T-helper 9 cell (primary cell): ENCODE results near the gene COL8A2.

Experiments used
- DNase-seq: peaks from one replicate; pipeline ENCODE4 v3.0.0-alpha.2; 2020

The COL8A2 gene

DNA sequence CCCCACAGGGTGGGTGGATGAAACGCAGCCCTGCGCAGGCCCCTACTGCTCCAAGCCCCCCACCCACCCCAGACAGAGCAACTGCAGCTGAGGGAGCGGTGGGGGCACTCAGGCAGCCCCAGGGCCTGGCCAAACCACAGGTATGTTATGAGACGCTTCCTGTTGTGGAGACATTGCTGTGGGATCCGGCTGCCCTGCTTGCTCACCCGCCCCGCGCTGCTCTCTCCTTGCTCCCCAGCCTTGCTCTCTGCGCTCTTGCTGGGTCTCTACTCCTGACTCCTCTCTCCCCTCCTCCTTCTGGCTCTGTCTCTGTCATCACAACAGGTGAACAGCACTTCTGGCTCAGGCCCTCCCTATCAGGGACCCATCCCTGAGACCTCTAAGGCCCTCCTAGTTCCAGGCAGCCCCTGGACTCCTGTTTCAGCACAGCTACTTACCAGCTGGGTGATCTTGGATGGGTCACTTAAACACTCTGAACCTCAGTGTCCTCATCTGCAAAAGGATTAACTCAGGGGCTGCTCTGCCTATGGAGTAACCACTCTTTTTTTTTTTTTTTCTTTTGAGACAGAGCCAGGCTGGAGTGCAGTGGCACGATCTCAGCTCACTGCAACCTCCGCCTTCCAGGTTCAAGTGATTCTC, 15.9 kb downstream of the COL8A2 start:
- peak; percentile 18 for DNase-seq

DNA sequence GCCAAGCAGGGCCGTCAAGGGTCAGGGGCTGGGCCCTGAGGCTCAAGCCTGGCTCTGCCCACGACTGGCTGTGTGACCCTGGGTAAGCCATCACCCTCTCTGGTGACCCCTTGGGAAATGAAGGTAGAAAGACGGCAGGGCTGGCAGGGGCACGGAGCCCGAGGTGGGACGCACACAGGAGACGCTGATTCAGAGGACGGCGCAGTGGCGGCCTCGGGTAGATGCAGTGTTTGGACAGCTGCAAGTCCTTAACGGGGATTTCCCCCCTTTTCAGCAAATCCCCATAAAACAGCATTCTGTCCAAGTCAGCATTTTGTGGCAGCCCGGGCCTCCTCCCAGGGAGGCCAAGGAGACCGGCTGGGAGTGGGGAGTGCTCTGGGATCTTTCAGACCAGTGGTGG, 16.7 kb downstream of the COL8A2 start:
- DNase-seq, result no peak

DNA sequence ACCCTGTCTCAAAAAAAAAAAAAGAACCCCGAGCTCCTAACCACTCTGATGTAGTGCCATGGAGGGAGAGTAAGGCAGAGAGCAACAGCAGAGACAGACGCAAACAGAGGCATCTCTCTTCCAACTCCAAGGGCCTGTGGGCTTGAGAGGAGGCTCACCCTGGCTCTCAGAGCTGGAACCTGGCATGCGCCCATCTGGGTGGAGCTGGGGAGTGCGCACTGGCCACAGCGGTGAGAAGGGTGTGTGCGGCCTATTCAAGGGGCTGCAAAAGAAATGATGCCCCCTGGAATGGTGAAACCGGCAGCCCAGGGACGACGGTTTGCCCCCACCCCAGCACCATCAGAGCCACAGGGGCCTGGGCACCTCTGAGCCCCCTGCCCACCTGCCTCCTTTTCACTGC, 17.6 kb downstream of the COL8A2 start:
- no peak for DNase-seq

DNA sequence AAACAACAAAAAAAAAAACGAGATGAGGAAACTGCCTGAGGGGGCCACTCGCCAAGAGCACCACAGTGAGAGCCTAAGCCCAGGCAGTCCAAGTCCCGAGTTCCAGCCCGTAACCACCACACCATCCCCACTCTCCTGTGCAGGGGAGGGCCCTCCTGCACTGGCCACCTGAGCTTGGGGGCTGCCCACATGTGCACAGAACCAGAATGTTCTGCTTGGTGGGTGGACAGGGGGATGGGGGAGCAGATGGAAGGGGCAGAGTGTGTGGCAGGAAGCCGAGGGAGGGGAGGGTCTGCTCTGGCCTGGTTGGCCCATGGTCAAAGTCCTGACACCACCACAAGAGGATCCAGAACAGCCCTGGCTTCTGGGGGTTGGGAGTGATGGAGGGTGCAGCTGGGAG, 18.8 kb downstream of the COL8A2 start:
- no peak for DNase-seq

DNA sequence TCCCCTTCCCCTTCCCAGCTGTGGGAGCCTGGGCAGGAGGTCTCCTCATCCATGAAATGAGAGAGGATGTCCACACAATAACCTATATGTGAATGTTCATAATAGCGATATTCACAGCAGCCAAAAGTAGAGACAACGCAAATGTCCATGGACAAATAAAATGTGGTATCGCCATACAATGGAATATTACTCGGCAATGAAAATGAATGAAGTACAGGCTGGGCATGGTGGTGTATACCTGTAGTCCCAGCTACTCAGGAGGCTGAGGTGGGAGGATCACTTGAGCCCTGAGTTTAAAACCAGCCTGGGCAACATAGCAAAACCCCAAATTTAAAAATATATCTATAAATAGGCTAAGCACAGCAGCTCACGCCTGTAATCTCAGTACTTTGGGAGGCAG, 23.5 kb downstream of the COL8A2 start:
- DNase-seq, result no peak

DNA sequence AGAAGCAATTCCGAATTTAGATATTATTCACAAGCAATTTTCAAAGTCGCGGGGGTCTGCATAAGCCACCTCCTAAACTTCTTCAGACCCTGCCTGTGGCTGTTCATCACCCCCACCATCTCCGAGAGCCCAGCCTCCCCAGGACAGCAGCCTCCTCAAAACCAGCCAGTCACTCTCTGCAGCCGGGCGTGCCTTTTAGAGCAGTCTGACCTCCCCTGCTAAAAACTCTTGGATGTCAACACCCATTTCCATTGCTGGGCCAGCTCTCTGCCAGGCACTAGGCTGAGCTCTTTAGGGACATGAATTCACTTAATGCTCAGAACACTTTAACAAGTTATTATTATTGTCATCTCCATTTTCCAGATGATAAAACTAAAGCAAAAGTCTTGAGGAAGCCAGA, 24.6 kb downstream of the COL8A2 start:
- DNase-seq, result no peak

DNA sequence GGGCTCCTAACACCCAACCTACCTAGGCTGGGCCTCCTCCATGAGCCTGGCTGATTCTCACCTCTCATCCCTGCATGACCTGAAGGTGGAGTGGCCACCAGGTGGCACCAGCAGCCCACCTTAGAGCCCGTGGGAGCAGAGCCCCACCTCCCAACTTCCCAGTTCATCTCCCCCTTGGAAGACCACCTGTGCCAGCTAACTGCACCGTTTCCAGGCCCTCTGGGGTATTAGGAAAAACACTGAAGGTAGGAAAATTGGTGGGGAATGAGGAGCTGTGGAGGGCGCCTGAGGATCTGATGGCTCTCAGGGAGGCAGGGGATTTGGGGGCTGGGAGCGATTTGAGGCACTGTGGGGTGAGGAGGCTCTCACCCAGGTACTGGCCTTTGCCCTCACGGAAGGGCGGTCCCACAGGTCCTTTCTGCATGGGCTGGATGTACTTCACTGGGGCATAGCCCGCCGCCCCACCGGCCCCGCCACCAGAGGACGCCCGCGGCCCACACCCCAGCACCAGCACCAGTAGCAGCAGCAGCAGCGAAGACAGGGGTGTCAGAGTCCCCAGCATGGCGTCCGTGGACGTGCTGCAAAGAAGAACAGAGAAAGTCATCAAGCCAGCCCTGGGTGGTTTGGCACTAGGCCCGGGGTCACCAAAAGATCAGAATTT, 25.2 kb downstream of the COL8A2 start:
- peak; percentile 72 for DNase-seq

DNA sequence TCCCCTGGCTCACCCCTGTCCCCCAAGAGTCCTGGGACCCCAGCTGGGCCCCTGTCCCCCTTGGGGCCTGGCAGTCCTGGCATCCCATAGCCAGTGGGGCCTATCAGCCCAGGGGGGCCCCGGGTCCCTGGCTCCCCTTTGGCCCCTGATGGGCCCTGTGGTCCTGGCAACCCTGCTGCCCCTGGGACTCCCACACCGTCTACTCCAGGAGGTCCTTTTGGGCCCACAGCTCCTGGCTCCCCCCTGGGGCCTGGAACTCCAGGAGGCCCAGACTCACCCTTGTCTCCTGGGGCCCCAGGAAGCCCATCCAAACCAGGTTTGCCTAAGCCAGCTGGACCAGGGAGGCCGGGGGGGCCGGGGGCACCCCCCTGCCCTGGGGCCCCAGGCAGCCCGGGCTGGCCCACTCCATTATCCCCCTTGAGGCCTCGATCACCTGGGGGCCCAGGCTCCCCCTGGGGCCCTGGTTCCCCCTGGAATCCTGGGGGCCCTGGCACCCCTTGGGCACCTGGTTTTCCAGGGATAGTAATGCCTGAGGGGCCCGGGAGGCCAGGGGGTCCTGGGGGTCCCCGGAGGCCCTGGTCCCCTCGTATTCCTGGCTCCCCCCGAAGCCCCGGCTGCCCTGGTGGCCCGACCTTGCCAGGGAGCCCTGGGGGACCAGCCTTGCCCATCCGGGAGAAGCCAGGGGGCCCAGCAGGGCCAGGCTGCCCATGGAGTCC, 26.2 kb downstream of the COL8A2 start:
- DNase-seq, result no peak

DNA sequence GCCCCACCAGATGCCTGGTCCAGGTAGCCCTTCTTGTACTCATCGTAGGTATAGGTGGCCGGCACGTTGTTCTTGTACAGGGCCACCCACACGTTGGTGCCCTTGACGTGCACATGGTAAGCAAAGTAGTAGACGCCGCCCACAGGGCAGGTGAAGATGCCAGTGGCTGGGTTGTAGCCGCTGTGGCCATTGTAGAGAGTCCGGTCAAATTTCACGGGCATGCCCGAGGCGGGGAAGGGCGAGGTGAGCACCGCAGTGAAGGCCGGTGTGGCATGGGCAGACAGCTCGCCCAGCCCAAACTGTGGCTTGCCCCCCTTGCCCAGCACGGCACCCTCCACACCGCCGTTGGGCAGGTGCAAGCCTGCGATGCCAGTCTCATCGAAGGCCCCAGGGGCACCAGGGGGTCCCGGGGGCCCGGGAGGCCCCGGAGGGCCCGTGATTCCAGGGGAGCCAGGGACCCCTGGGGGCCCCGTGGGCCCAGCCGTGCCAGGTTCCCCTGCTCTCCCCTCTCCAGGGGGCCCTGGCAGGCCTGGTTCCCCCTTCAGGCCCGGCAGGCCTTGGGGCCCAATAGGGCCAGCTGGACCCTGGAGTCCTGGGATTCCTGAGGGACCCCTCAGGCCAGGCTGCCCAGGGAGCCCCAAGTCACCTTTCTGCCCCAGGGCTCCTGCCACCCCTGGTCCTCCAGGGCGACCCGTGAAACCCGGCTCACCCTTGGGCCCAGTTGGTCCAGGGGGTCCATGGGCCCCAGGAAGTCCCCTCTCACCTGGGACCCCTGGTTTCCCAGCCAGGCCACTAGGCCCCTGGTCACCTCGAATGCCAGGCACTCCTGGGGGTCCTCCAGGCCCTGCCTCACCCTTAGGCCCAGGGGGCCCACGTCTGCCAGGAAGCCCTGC, 27.1 kb downstream of the COL8A2 start:
- DNase-seq, result no peak

DNA sequence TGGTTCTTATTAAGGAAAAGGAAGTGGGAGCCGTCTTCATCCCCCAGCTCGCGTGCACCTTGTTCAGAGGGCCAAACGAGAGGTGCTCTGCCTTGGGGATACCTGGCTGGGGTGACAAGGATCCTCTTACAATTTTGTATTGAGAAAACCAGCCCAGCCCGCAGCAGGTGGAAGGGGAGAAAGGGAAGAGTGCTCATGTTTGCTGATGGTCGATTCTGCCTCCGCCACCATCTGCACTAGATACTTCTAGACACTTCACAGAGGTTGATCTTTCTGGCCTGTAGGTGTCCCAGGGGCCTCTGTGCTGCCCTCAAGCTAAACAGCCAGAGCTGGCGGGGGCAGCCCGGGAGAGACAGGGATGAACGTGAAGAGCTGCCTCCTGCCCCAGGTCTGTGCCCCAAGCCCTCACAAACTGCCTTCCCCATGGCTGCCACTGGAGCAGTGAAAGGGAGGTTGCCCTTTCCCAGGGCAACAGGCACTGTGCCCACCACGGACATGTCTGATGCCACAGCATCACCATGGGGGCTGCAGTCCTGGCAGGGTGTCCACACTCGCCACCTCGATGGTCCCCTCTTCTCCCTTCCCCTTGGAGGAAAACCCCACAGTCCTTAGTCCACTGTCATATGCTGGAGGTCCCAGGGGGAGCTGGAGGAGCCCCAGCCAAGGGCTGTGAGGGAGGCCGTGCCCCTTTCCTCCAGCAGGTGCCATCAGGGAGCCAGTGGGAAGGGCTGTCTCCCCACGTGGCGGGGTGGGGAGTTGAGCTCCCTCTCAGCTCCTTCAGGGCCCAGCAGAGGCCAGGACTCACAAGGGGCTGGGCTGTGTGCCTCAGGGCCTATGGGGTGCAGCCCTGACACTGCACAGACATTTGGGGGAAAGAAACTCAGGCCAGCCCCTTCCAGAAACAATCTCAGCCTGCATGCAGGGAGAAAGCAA, 28.3 kb downstream of the COL8A2 start:
- DNase-seq, result no peak

DNA sequence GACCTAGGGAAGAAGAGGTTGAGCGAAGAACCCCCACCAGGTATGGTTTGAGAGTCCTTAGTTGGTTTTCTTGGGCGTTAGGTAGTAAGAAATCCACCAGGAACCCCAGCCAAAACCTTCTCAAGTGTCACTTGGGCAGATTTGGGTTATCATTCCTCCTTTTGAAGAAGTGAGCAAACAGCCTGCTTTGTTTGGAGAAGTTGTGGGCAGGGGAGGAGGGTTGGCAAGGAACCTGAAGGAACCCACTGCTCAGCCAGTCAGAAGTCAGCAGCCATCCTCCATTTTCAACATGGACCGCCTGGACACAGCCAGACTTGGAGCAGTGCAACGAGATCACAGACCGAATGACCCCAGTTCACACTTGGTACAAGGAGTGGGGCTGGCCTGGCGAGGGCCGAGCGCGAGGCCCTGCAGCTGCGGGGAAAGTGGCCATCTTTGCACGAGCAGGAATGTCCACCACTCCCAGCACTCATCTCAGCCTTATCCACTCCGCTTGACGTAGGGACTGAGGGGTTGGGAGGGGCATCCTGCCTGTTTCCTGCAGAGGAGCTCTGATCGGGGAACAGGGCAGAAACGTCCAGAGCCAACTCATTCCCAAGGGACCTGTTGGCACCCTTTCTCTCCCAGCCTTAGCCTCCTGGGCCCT, 29.1 kb downstream of the COL8A2 start:
- DNase-seq, result no peak

DNA sequence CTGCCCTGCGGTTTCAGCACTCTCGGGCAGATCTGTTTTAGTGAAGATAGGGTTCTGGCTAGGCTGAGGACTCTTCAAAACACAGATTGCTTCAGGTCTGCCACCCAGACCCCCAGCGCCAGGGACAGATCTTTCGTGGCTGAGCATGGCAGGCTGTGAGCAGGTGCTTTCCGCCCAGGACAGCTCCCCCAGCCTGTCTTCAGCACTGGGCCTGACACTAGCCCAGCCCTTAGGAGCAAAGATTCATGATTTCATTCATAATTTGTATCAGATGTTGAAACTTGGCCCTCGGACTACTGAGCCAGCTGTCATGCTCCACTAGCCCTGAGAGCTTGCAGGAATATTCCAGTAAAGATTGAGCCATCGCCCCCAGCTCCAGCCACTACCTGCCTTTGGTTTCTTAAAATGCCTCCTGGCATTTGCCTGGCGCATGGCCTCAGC, 30.4 kb downstream of the COL8A2 start:
- DNase-seq, result no peak

DNA sequence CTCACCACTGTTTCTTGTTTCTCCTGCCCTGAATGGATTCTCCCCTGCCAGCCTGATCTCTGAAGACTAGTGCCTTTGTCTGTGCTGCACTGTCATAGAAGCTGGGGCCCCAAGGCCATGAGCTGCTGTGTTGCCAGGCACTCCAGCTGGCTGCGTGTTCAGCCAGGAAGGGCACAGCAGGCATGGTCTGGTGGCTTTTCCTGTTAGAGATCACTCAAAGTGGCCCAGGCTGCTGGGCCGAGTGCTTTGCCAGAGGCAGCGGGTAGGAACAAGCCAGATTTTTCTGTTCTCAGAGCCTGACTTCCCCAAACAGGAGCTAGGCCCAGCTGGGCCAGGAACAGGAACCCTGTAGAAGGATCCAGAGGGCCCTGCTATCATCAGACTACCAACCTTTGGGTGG, 31.1 kb downstream of the COL8A2 start:
- DNase-seq, result no peak

DNA sequence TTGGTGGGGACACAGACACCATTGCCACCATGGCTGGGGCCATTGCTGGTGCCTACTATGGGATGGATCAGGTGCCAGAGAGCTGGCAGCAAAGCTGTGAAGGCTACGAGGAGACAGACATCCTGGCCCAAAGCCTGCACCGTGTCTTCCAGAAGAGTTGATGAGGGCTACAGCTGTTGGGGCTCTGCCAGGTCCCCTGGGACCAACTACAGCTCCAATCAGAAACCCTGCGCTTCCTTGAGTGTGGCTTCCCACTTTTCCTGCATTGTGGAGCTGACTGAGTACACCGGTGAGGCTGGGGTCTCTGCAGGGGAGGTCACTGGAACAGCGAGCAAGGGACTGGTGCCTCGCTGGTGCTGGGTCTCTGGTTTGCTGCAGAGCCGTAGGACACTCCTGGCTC, 31.8 kb downstream of the COL8A2 start:
- DNase-seq, result no peak

DNA sequence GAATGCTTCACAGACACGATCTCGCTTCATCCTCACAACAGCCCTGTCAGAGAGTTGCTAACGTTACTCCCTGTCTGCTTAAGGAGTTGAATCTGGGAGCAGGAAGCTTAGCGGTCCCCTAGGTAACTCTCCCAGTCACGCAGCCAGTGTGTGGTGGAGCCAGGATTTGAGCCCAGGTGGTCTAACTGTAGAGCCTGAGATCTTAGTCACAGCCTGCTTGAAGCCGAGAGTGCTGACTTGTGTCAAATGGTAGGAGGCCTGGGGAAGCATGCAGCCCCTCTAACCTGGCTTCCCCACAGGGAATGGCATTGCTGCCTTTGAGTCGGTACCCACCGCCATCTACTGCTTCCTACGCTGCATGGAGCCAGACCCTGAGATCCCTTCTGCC, 32.2 kb downstream of the COL8A2 start:
- no peak for DNase-seq

DNA sequence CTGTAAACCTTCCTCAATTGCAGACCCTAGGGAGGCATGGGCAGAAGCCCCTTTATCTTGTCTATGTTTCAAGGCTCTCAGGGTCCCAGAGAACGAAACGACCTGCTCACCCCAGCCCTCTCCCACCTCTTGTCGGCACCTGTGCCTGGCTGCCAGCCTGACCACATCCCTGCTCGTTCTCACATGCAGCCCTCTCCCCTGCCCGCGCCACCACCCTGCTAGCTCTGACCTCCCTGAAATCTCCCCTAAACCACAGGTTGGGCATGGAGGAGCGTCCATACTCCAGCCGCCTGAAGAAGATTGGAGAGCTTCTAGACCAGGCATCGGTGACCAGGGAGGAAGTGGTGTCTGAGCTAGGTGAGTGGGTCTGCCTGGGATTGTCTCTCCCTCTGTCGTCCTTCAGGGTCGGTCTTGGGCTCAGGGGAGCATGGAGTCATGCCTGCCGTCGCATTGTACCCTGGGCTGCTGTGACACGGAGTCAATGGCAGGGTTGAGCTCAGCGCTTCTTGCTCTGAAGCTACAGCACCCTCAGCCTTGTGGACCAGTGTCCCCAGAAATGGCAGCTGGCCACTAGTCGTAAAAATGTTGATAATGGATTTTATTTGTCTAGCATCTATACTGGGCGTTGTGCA, 32.7 kb downstream of the COL8A2 start:
- DNase-seq, result no peak

DNA sequence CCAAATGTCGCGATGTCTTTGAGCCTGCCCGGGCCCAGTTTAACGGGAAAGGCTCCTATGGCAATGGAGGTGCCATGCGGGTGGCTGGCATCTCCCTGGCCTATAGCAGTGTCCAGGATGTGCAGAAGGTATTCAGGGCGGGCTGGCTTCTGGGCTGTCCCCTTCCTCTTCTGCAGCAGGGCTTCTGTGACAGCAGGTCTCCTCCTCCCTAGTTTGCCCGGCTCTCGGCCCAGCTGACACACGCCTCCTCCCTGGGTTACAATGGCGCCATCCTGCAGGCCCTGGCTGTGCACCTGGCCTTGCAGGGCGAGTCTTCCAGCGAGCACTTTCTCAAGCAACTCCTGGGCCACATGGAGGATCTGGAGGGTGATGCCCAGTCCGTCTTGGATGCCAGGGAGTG, 33.3 kb downstream of the COL8A2 start:
- DNase-seq, result no peak

DNA sequence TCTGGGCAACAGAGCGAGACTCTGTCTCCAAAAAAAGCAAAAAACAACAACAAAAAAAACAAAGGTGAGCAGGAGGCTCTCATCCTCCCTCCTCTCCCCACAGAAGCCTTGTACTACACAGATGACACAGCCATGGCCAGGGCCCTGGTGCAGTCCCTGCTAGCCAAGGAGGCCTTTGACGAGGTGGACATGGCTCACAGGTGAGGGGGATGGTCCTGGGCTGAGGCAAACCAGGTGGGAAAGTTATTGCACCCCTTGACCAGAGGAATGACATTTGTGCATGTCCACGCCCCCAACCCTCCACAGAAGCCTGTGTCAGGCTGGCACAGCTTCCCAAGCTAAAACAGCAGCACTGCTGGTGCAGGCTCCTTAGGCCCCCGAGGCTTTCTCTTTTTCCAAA, 33.9 kb downstream of the COL8A2 start:
- DNase-seq, result no peak

DNA sequence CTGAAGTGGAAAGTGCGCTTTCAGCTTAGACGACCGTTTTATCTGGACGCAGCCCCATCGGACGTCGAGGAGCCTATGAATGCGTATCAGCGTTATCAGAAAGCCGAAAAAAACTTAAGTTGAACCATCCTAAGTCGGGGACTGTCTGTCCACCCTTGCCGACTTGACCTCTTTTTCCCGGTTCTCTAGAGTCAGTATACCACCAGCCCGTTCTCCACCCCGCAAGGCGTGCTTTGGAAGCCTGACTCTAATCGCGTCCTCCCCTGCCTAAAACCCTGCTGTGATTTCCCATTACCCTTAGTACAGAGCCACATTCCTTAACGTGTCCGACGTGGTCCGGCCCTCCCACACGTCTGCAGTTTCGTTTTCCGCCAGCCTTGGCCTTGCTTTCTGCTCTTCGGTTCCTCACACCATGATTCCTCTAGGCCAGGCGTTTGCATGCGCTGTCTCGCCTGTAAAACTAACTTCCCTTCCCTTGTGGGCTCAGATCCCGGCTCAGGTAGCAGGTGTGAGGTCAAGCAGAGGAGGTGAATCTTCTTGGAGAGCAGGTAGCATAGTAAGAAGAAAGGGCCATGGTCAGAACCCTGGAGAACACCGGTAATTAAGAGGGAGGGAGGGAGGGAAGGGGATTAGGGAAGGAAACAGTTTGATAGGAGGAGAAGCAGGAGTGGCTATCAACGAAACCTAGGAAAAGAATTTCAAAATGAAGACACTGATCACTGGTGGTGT, 35.5 kb downstream of the COL8A2 start:
- DNase-seq, result no peak
